ENCODE data around the gene SLC43A2.

SLC43A2 gene

DNA sequence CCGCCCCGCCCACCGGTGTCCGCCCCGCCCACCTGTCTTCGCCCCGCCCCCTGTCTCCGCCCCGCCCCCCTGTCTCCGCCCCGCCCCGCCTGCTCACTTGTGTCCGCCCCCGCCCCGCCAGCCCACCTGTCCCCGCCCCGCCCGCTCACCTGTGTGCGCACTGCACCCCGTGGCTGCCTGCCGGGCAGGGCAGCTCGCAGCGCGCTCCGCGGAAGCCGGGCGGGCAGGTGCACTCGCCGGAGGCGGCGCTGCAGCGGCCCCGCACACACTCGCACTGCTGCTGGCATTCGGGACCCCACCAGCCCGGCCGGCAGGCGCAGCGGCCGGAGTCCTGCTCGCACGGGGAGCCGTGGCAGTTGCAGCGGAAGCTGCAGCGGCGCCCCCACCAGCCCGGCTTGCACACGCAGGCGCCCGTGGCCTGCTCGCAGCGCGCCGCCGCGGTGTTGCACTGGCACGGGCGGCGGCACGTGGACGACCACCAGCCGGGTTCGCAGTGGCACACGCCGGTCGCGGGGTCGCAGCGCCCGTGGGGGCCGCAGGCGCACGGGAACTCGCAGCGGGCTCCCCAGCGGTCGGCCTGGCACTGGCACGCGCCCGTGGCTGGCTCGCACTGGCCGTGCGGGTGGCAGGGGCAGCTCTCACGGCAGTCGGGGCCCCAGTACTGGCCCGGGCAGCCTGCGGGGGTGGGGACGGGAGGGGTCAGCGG is 14.8 kb upstream of the SLC43A2 start:
- TF ChIP-seq ZNF565 (CRISPR knock-in tag; conservative IDR thresholded peaks at IDR 0.05; ENCODE audit: low read depth), result no peak
- TF ChIP-seq ZNF8 (CRISPR knock-in tag; IDR thresholded peaks at IDR 0.05), result no peak
- TF ChIP-seq BACH2 (CRISPR knock-in tag; IDR thresholded peaks at IDR 0.05; ENCODE audit: borderline replicate concordance), result no peak
- TF ChIP-seq CSDC2 (CRISPR knock-in tag; IDR thresholded peaks at IDR 0.05), result no peak
- TF ChIP-seq TOX (CRISPR knock-in tag; IDR thresholded peaks at IDR 0.05; ENCODE audit: borderline replicate concordance), result no peak
- no peak for TF ChIP-seq RARB (CRISPR knock-in tag; IDR thresholded peaks at IDR 0.05)
- TF ChIP-seq ZNF70 (CRISPR knock-in tag; IDR thresholded peaks at IDR 0.05), result no peak
- TF ChIP-seq PPARA (CRISPR knock-in tag; IDR thresholded peaks at IDR 0.05; ENCODE audit: borderline replicate concordance), result no peak
- TF ChIP-seq ARNTL (CRISPR knock-in tag; IDR thresholded peaks at IDR 0.05; ENCODE audit: borderline replicate concordance, low read depth), result no peak
- TF ChIP-seq, protein P1, sequence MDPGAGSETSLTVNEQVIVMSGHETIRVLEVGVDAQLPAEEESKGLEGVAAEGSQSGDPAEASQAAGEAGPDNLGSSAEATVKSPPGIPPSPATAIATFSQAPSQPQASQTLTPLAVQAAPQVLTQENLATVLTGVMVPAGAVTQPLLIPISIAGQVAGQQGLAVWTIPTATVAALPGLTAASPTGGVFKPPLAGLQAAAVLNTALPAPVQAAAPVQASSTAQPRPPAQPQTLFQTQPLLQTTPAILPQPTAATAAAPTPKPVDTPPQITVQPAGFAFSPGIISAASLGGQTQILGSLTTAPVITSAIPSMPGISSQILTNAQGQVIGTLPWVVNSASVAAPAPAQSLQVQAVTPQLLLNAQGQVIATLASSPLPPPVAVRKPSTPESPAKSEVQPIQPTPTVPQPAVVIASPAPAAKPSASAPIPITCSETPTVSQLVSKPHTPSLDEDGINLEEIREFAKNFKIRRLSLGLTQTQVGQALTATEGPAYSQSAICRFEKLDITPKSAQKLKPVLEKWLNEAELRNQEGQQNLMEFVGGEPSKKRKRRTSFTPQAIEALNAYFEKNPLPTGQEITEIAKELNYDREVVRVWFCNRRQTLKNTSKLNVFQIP (CRISPR knock-in tag; IDR thresholded peaks at IDR 0.05; ENCODE audit: borderline replicate concordance, low read depth), result no peak
- ATAC-seq, result no peak

- no peak for TF ChIP-seq TCF4 (CRISPR knock-in tag; IDR thresholded peaks at IDR 0.05; ENCODE audit: borderline replicate concordance)
- TF ChIP-seq ZFP30 (CRISPR knock-in tag; IDR thresholded peaks at IDR 0.05), result no peak
- ATAC-seq, result peak; percentile 24; the same call in 2 of the 3 replicates
These were observed 12.4 kb upstream of the SLC43A2 start for GRCh38 chr17:1641065-1641403.

DNA sequence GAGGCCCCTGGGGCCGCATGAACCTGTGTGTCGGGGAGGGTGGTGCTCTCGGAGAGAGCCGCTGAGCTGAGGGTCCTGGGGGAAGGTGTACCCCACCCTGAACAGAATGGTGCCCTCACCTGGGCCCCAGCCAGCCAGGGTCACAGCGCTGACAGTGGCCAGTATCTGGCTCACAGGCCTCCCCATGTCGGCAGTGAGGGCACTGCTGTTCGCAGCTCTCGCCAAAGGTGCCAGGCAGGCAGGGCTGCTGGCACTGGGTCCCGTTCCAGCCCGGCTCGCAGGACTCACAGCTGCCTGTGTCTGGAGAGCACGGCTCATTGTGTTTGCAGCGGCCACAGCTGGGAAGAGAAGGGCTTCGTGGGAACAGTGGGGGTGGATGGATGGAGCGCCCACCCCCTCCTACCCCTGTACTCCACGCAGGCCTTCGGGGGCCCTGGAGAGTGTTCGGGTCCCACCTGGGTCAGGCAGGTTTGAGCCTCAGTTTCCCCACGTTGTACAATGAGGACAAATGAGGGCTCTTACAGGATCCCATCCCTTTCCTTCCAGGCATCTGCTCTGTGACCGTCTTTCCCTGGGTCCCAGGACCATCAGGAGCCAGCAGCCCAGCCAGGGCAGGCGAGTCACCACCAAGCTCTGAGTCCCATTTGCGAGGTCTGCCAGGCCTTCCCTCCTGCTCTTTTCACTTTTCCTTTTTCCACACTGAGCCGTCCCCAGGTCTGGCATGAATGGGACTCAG is 11.9 kb upstream of the SLC43A2 start:
- no peak for ATAC-seq
- TF ChIP-seq, protein P2, sequence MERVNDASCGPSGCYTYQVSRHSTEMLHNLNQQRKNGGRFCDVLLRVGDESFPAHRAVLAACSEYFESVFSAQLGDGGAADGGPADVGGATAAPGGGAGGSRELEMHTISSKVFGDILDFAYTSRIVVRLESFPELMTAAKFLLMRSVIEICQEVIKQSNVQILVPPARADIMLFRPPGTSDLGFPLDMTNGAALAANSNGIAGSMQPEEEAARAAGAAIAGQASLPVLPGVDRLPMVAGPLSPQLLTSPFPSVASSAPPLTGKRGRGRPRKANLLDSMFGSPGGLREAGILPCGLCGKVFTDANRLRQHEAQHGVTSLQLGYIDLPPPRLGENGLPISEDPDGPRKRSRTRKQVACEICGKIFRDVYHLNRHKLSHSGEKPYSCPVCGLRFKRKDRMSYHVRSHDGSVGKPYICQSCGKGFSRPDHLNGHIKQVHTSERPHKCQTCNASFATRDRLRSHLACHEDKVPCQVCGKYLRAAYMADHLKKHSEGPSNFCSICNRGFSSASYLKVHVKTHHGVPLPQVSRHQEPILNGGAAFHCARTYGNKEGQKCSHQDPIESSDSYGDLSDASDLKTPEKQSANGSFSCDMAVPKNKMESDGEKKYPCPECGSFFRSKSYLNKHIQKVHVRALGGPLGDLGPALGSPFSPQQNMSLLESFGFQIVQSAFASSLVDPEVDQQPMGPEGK (CRISPR knock-in tag; IDR thresholded peaks at IDR 0.05; ENCODE audit: borderline replicate concordance), result no peak
- TF ChIP-seq SNAI2 (CRISPR knock-in tag; IDR thresholded peaks at IDR 0.05) (no peak), GLIS3 (CRISPR knock-in tag; IDR thresholded peaks at IDR 0.05) (no peak), TOX (CRISPR knock-in tag; IDR thresholded peaks at IDR 0.05; ENCODE audit: borderline replicate concordance) (no peak), TCF4 (CRISPR knock-in tag; IDR thresholded peaks at IDR 0.05; ENCODE audit: borderline replicate concordance) (no peak), PPARA (CRISPR knock-in tag; IDR thresholded peaks at IDR 0.05; ENCODE audit: borderline replicate concordance) (no peak), CREB5 (CRISPR knock-in tag; IDR thresholded peaks at IDR 0.05; ENCODE audit: low read depth) (no peak), ZNF565 (CRISPR knock-in tag; conservative IDR thresholded peaks at IDR 0.05; ENCODE audit: low read depth) (no peak), RARB (CRISPR knock-in tag; IDR thresholded peaks at IDR 0.05) (no peak), ISL1 (CRISPR knock-in tag; IDR thresholded peaks at IDR 0.05) (no peak), ZNF70 (CRISPR knock-in tag; IDR thresholded peaks at IDR 0.05) (no peak), ESRRG (CRISPR knock-in tag; IDR thresholded peaks at IDR 0.05) (no peak)
- TF ChIP-seq, protein P1 (CRISPR knock-in tag; IDR thresholded peaks at IDR 0.05; ENCODE audit: borderline replicate concordance, low read depth), result no peak

- no peak for ATAC-seq
- TF ChIP-seq ESRRG (CRISPR knock-in tag; IDR thresholded peaks at IDR 0.05), result no peak
- TF ChIP-seq SNAI2 (CRISPR knock-in tag; IDR thresholded peaks at IDR 0.05), result no peak
- no peak for TF ChIP-seq TOX (CRISPR knock-in tag; IDR thresholded peaks at IDR 0.05; ENCODE audit: borderline replicate concordance)
- no peak for TF ChIP-seq CREB5 (CRISPR knock-in tag; IDR thresholded peaks at IDR 0.05; ENCODE audit: low read depth)
- TF ChIP-seq ZNF8 (CRISPR knock-in tag; IDR thresholded peaks at IDR 0.05), result no peak
- TF ChIP-seq ZC3H10 (CRISPR knock-in tag; IDR thresholded peaks at IDR 0.05), result no peak
- TF ChIP-seq BACH2 (CRISPR knock-in tag; IDR thresholded peaks at IDR 0.05; ENCODE audit: borderline replicate concordance), result no peak
- TF ChIP-seq, protein P1 (CRISPR knock-in tag; IDR thresholded peaks at IDR 0.05; ENCODE audit: borderline replicate concordance, low read depth), result no peak
- TF ChIP-seq ISL1 (CRISPR knock-in tag; IDR thresholded peaks at IDR 0.05), result no peak
- no peak for TF ChIP-seq ZNF70 (CRISPR knock-in tag; IDR thresholded peaks at IDR 0.05)
- no peak for TF ChIP-seq GLIS3 (CRISPR knock-in tag; IDR thresholded peaks at IDR 0.05)
- TF ChIP-seq, protein P3, sequence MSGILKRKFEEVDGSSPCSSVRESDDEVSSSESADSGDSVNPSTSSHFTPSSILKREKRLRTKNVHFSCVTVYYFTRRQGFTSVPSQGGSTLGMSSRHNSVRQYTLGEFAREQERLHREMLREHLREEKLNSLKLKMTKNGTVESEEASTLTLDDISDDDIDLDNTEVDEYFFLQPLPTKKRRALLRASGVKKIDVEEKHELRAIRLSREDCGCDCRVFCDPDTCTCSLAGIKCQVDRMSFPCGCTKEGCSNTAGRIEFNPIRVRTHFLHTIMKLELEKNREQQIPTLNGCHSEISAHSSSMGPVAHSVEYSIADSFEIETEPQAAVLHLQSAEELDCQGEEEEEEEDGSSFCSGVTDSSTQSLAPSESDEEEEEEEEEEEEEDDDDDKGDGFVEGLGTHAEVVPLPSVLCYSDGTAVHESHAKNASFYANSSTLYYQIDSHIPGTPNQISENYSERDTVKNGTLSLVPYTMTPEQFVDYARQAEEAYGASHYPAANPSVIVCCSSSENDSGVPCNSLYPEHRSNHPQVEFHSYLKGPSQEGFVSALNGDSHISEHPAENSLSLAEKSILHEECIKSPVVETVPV (CRISPR knock-in tag; IDR thresholded peaks at IDR 0.05), result no peak
- TF ChIP-seq OSR1 (CRISPR knock-in tag; IDR thresholded peaks at IDR 0.05), result no peak
- TF ChIP-seq ZFP30 (CRISPR knock-in tag; IDR thresholded peaks at IDR 0.05), result no peak
- no peak for TF ChIP-seq CSDC2 (CRISPR knock-in tag; IDR thresholded peaks at IDR 0.05)
These were observed 11.0 kb upstream of the SLC43A2 start for GRCh38 chr17:1639549-1640180.

All from SK-N-SH treated with all-trans-retinoic acid at 6 μM for 48 hours (cell line).